ENCODE measurements around the gene F8A1.
"Not testable (repeated sequence)": the region's sequence is repeated elsewhere in the genome, so short reads cannot be mapped to it uniquely, and the experiment has no call there.

- TF ChIP-seq CTCF (IDR thresholded peaks at IDR 0.05; ENCODE audit: insufficient read depth, low read length); REST (IDR thresholded peaks at IDR 0.05; ENCODE audit: insufficient replicate concordance, low read depth); GABPA (IDR thresholded peaks at IDR 0.05; ENCODE audit: low read depth): not testable (repeated sequence)
These were observed 650 bp downstream of the F8A1 start for GRCh38 chrX:154886789-154887221.

All from HL-60 (cell line).